Measurements from ENCODE around the gene CBARP. TPM values are rescaled to one million over a fixed set of nuclear protein-coding genes. Genes with fewer than 3 reads are reported as not detected.

The CBARP gene
- total RNA-seq, 1 experiment from 2014 or later = 23.8 TPM

GRCh38 chr19:1221904-1222255 lies 15.9 kb downstream of the CBARP start (continued):
- TF ChIP-seq, protein P1, sequence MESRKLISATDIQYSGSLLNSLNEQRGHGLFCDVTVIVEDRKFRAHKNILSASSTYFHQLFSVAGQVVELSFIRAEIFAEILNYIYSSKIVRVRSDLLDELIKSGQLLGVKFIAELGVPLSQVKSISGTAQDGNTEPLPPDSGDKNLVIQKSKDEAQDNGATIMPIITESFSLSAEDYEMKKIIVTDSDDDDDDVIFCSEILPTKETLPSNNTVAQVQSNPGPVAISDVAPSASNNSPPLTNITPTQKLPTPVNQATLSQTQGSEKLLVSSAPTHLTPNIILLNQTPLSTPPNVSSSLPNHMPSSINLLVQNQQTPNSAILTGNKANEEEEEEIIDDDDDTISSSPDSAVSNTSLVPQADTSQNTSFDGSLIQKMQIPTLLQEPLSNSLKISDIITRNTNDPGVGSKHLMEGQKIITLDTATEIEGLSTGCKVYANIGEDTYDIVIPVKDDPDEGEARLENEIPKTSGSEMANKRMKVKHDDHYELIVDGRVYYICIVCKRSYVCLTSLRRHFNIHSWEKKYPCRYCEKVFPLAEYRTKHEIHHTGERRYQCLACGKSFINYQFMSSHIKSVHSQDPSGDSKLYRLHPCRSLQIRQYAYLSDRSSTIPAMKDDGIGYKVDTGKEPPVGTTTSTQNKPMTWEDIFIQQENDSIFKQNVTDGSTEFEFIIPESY (IDR thresholded peaks at IDR 0.05; ENCODE audit: extremely low read depth, insufficient replicate concordance, low read length) = no peak
- TF ChIP-seq, protein P2, sequence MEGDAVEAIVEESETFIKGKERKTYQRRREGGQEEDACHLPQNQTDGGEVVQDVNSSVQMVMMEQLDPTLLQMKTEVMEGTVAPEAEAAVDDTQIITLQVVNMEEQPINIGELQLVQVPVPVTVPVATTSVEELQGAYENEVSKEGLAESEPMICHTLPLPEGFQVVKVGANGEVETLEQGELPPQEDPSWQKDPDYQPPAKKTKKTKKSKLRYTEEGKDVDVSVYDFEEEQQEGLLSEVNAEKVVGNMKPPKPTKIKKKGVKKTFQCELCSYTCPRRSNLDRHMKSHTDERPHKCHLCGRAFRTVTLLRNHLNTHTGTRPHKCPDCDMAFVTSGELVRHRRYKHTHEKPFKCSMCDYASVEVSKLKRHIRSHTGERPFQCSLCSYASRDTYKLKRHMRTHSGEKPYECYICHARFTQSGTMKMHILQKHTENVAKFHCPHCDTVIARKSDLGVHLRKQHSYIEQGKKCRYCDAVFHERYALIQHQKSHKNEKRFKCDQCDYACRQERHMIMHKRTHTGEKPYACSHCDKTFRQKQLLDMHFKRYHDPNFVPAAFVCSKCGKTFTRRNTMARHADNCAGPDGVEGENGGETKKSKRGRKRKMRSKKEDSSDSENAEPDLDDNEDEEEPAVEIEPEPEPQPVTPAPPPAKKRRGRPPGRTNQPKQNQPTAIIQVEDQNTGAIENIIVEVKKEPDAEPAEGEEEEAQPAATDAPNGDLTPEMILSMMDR (IDR thresholded peaks at IDR 0.05 in 2 of 3, conservative IDR thresholded peaks at IDR 0.05 in 1 of 3; ENCODE audit: borderline replicate concordance in 1 of 3, insufficient read depth in 1 of 3, low read depth in 2 of 3, low read length in 2 of 3) = no peak
- TF ChIP-seq POLR2AphosphoS5 (IDR thresholded peaks at IDR 0.05; ENCODE audit: low read depth, low read length) = no peak
- TF ChIP-seq EZH2phosphoT487 (IDR thresholded peaks at IDR 0.05; ENCODE audit: borderline replicate concordance) = no peak
- TF ChIP-seq EGR1 (IDR thresholded peaks at IDR 0.05; ENCODE audit: low read depth) = no peak
- TF ChIP-seq ZFX (IDR thresholded peaks at IDR 0.05) = no peak
- TF ChIP-seq SIN3A (IDR thresholded peaks at IDR 0.05; ENCODE audit: low read depth) = no peak
- TF ChIP-seq SRF (IDR thresholded peaks at IDR 0.05; ENCODE audit: low read depth) = no peak
- TF ChIP-seq RAD21 (IDR thresholded peaks at IDR 0.05; ENCODE audit: low read depth) = no peak
- no peak for TF ChIP-seq CEBPB (IDR thresholded peaks at IDR 0.05; ENCODE audit: low read depth)
- TF ChIP-seq ATF3 (IDR thresholded peaks at IDR 0.05) = no peak
